Erythroblast (primary cell): ENCODE data around the gene RBFOX1.

Source experiments
- GATA1 ChIP-seq: IDR thresholded peaks from 2 replicates; pipeline ENCODE4 v1.6.1; 2011; ENCODE audit warnings: low read depth, mild to moderate bottlenecking, control low read depth, low read length, moderate library complexity
- POLR2A ChIP-seq: IDR thresholded peaks from 2 replicates; pipeline ENCODE4 v1.6.1; 2011; ENCODE audit warnings: mild to moderate bottlenecking, low read length

GRCh38 chr16:7338826-7339225 lies 6.2 kb downstream of the RBFOX1 start:
- TF ChIP-seq POLR2A: no peak
- TF ChIP-seq GATA1: no peak
